ENCODE measurements around the gene PDC. TPM values are rescaled to one million over a fixed set of nuclear protein-coding genes. Genes with fewer than 3 reads are reported as not detected.

PDC gene
- total RNA-seq, 1 donor, result not detected

DNA sequence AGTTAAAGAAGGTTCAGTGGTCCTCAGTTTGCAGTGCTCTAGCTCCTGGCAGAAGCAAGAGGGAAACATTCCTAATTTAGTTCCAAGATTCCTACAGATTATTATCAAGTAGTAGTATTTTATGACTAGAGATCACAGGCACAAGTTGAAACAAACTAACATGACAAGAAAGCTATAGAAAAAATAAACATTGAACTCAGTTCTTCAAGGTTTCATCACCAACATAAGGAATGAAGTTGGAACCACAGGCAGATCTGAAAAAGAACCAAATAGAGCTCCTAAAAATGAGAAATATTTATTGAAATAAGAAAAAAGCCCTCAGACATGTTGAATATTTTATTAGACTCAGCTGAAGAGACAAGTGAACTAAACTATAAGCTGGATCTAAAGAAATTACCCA is 40.6 kb downstream of the PDC start:
- H3K4me2 ChIP-seq (ENCODE audit: insufficient read depth, low read length), result no peak overlapping the region
- no peak overlapping the region for H3K27ac ChIP-seq (ENCODE audit: low read depth, low read length)
- no peaks in the 10 kb centered on the region for H4K20me1 ChIP-seq (ENCODE audit: insufficient read depth, low read length)
- H3K27me3 ChIP-seq (ENCODE audit: insufficient read depth, low read length), result no peaks in the 10 kb centered on the region
- peaks cover 26% of the 10 kb centered on the region for H3K36me3 ChIP-seq (ENCODE audit: insufficient read depth, low read length)
- no peak overlapping the region for H2AFZ ChIP-seq (ENCODE audit: low read length)
- no peaks in the 10 kb centered on the region for H3K9me3 ChIP-seq (ENCODE audit: low read depth, low read length)
- TF ChIP-seq, protein P1, sequence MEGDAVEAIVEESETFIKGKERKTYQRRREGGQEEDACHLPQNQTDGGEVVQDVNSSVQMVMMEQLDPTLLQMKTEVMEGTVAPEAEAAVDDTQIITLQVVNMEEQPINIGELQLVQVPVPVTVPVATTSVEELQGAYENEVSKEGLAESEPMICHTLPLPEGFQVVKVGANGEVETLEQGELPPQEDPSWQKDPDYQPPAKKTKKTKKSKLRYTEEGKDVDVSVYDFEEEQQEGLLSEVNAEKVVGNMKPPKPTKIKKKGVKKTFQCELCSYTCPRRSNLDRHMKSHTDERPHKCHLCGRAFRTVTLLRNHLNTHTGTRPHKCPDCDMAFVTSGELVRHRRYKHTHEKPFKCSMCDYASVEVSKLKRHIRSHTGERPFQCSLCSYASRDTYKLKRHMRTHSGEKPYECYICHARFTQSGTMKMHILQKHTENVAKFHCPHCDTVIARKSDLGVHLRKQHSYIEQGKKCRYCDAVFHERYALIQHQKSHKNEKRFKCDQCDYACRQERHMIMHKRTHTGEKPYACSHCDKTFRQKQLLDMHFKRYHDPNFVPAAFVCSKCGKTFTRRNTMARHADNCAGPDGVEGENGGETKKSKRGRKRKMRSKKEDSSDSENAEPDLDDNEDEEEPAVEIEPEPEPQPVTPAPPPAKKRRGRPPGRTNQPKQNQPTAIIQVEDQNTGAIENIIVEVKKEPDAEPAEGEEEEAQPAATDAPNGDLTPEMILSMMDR (IDR thresholded peaks at IDR 0.05; ENCODE audit: extremely low read depth, low read depth, low read length), result no peak
- H3K4me3 ChIP-seq (ENCODE audit: insufficient read depth, low read length), result no peak overlapping the region
- H3K4me1 ChIP-seq (ENCODE audit: insufficient read depth, low read length), result no peaks in the 10 kb centered on the region
- no peaks in the 10 kb centered on the region for H3K79me2 ChIP-seq (ENCODE audit: insufficient read depth, low read length)
- no peak for DNase-seq (ENCODE audit: insufficient read length, low spot score, missing footprints)

DNA sequence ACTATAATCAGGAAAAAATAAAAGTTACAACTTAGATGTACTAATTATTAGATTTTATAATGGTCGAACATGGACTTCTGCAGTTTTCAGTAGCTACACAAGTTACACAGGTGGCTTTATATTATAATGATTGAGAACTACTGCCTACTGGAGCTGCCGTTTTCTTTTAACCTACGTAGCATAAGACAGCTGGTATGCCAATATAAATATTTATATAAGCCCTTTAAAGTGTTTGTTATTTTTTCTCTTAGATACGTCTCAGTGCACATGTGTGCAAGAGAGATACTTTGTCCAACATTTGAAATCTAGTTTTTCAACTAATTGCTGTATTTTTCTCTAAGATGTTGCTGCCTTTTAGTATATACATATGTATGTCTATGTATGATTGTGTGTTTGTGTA is 42.4 kb downstream of the PDC start:
- no peak for DNase-seq (ENCODE audit: insufficient read length, low spot score, missing footprints)
- Histone ChIP-seq H3K4me1 (ENCODE audit: insufficient read depth, low read length) (no peaks in the 10 kb centered on the region), H3K9me3 (ENCODE audit: low read depth, low read length) (no peaks in the 10 kb centered on the region), H3K36me3 (ENCODE audit: insufficient read depth, low read length) (peaks cover 26% of the 10 kb centered on the region), H2AFZ (ENCODE audit: low read length) (no peak overlapping the region), H3K79me2 (ENCODE audit: insufficient read depth, low read length) (no peaks in the 10 kb centered on the region), H3K27me3 (ENCODE audit: insufficient read depth, low read length) (no peaks in the 10 kb centered on the region), H4K20me1 (ENCODE audit: insufficient read depth, low read length) (no peaks in the 10 kb centered on the region), H3K27ac (ENCODE audit: low read depth, low read length) (no peak overlapping the region), H3K4me2 (ENCODE audit: insufficient read depth, low read length) (no peak overlapping the region), H3K4me3 (ENCODE audit: insufficient read depth, low read length) (no peak overlapping the region)
- TF ChIP-seq, protein P1 (IDR thresholded peaks at IDR 0.05; ENCODE audit: extremely low read depth, low read depth, low read length), result no peak

DNA sequence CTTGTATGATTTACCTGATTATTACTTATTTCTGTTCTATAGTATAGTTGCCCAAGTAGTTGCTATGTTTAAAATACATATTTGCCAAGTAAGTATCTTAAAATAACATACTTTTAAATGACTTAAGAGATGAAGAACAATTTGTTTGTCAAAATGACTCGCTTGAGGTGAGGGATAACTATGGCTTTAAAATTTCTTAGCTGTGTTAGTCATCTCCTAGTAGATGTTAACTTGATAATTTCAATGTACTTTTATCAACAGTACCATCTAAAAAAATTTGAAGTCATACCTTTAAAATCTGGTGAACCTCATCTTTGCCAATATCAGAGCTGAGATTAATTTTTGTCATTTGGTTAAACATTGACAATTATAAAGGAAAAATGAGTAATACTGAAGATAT is 47.6 kb downstream of the PDC start:
- Histone ChIP-seq H3K4me1 (ENCODE audit: insufficient read depth, low read length) (no peaks in the 10 kb centered on the region), H2AFZ (ENCODE audit: low read length) (no peak overlapping the region), H3K4me3 (ENCODE audit: insufficient read depth, low read length) (no peak overlapping the region), H3K9me3 (ENCODE audit: low read depth, low read length) (no peaks in the 10 kb centered on the region), H3K27me3 (ENCODE audit: insufficient read depth, low read length) (no peaks in the 10 kb centered on the region), H3K36me3 (ENCODE audit: insufficient read depth, low read length) (peaks cover 18% of the 10 kb centered on the region), H3K4me2 (ENCODE audit: insufficient read depth, low read length) (no peak overlapping the region), H4K20me1 (ENCODE audit: insufficient read depth, low read length) (no peaks in the 10 kb centered on the region), H3K79me2 (ENCODE audit: insufficient read depth, low read length) (no peaks in the 10 kb centered on the region), H3K27ac (ENCODE audit: low read depth, low read length) (no peak overlapping the region)
- TF ChIP-seq, protein P1 (IDR thresholded peaks at IDR 0.05; ENCODE audit: extremely low read depth, low read depth, low read length), result no peak
- no peak for DNase-seq (ENCODE audit: insufficient read length, low spot score, missing footprints)

DNA sequence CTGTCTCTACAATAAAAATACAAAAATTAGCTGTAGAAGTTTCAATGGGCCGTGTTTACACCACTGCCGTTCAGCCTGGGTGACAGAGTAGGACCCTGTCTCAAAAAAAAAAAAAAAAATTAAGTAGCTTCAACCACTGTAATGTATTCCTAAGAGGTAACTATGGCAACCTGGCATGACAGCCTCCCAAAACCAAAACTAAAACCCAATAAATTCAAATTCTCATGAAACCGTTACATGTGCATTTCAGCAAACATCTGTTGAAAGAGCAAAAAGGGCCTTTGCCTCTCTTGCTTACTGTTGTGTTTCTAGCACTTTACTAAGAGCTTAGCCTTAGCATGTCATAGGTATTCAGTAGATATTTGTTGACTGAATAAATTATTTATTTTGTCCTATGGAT is 51.8 kb downstream of the PDC start:
- Histone ChIP-seq H3K9me3 (ENCODE audit: low read depth, low read length) (no peaks in the 10 kb centered on the region), H2AFZ (ENCODE audit: low read length) (no peak overlapping the region), H3K4me3 (ENCODE audit: insufficient read depth, low read length) (no peak overlapping the region), H3K27ac (ENCODE audit: low read depth, low read length) (no peak overlapping the region), H4K20me1 (ENCODE audit: insufficient read depth, low read length) (no peaks in the 10 kb centered on the region), H3K79me2 (ENCODE audit: insufficient read depth, low read length) (no peaks in the 10 kb centered on the region), H3K36me3 (ENCODE audit: insufficient read depth, low read length) (peaks cover 39% of the 10 kb centered on the region), H3K4me1 (ENCODE audit: insufficient read depth, low read length) (no peaks in the 10 kb centered on the region), H3K4me2 (ENCODE audit: insufficient read depth, low read length) (no peak overlapping the region), H3K27me3 (ENCODE audit: insufficient read depth, low read length) (no peaks in the 10 kb centered on the region)
- DNase-seq (ENCODE audit: insufficient read length, low spot score, missing footprints), result no peak
- TF ChIP-seq, protein P1 (IDR thresholded peaks at IDR 0.05; ENCODE audit: extremely low read depth, low read depth, low read length), result no peak

All from osteoblast (primary cell).